Mucosa of stomach (tissue), 1 donor: Measurements from ENCODE around the gene TEKT2.

Experiments
- H3K27me3 ChIP-seq: one replicate; pipeline ENCODE4 v1.7.0; 2013; ENCODE audit warnings: mild to moderate bottlenecking, low read length; ENCODE audit not compliant: control insufficient read depth, insufficient read depth
- H3K36me3 ChIP-seq: one replicate; pipeline ENCODE4 v1.7.0; 2013; ENCODE audit warnings: low read length; ENCODE audit not compliant: control insufficient read depth, insufficient read depth
- H3K4me1 ChIP-seq: one replicate; pipeline ENCODE4 v1.7.0; 2013; ENCODE audit warnings: mild to moderate bottlenecking, low read length; ENCODE audit not compliant: control insufficient read depth, insufficient read depth
- H3K4me3 ChIP-seq: one replicate; pipeline ENCODE4 v1.7.0; 2013; ENCODE audit warnings: low read length
- H3K9ac ChIP-seq: one replicate; pipeline ENCODE4 v1.7.0; 2013; ENCODE audit warnings: mild to moderate bottlenecking, low read length, moderate library complexity
- H3K9me3 ChIP-seq: one replicate; pipeline ENCODE4 v1.7.0; 2013; ENCODE audit warnings: mild to moderate bottlenecking, low read length, moderate library complexity; ENCODE audit not compliant: control insufficient read depth
- donor health status: Pancreatic carcinoma.

The TEKT2 gene

GRCh38 chr1:36115931-36116330 lies 32.0 kb downstream of the TEKT2 start:
- no peak overlapping the region for H3K4me3 ChIP-seq
- no peaks in the 10 kb centered on the region for H3K27me3 ChIP-seq
- peaks cover 11% of the 10 kb centered on the region for H3K4me1 ChIP-seq
- no peak overlapping the region for H3K9ac ChIP-seq
- H3K36me3 ChIP-seq = no peaks in the 10 kb centered on the region
- H3K9me3 ChIP-seq = no peaks in the 10 kb centered on the region

GRCh38 chr1:36116901-36117300 lies 33.0 kb downstream of the TEKT2 start:
- Histone ChIP-seq H3K9ac (no peak overlapping the region), H3K36me3 (no peaks in the 10 kb centered on the region), H3K27me3 (no peaks in the 10 kb centered on the region), H3K4me3 (no peak overlapping the region), H3K9me3 (no peaks in the 10 kb centered on the region), H3K4me1 (peaks cover 11% of the 10 kb centered on the region)

DNA sequence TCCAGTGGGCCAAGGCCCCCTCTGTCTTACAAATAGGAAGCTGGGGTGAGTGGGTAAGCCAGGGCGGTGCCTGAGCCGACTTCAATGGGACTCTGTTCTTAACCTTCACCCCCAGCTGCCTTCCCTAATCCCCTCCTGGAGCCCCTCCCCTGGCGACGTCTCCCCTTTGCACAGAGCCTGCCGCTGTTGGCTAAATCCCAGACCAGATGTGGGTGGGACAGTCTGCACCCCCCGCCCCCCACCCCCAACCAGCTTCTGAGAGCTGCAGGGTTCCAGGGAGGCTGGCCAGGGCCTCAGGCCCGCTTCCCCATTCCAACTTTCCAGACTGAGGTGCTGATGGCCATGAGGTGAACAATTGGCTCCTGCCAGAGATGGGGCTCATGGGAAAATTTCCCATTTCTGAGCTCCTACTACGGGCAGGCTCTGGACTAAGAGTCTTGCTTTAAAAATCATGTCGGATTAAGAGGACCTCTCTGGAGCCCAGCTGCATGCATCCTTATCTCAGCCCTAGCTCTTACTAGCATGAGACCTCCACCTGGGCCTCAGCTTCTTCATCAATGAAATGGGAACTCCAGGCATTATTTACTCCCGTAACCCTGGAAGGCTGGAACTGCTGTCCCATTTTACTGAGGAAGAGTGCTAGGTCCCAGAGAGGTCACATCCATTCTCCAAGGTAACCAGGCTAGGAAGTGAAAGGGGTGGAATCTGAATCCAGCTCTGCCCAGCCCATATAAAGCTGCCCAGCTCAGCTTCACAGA lies 34.7 kb downstream of the TEKT2 start:
- H3K9me3 ChIP-seq = no peaks in the 10 kb centered on the region
- H3K9ac ChIP-seq = no peak overlapping the region
- no peaks in the 10 kb centered on the region for H3K27me3 ChIP-seq
- H3K4me1 ChIP-seq = peaks cover 11% of the 10 kb centered on the region
- no peaks in the 10 kb centered on the region for H3K36me3 ChIP-seq
- H3K4me3 ChIP-seq = no peak overlapping the region

DNA sequence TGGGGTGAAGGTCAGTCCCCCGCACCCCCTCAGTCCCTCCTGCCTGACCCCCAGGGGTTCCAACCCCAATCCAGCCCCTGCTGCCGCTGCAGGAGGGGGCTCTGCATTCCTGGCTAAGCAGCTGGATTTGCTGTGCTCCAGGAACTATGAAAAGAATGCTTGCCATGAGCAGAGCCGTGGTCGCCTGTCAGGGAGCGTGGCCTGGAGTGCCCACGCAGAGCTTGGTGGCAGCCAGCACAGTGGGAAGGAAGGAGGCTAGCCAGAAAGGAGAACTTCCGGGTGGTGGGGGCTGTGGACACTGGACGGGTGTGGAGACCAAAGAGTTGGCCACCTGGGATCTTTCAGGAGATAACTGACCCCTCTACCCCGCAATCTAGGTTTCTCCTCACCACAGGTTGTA lies 35.6 kb downstream of the TEKT2 start:
- H3K4me3 ChIP-seq = no peak overlapping the region
- peaks cover 4% of the 10 kb centered on the region for H3K27me3 ChIP-seq
- no peaks in the 10 kb centered on the region for H3K36me3 ChIP-seq
- H3K4me1 ChIP-seq = peaks cover 11% of the 10 kb centered on the region
- no peaks in the 10 kb centered on the region for H3K9me3 ChIP-seq
- no peak overlapping the region for H3K9ac ChIP-seq

- peaks cover 23% of the 10 kb centered on the region for H3K27me3 ChIP-seq
- no peaks in the 10 kb centered on the region for H3K36me3 ChIP-seq
- H3K4me3 ChIP-seq = no peak overlapping the region
- peaks cover 9% of the 10 kb centered on the region for H3K4me1 ChIP-seq
- no peaks in the 10 kb centered on the region for H3K9me3 ChIP-seq
- H3K9ac ChIP-seq = no peak overlapping the region
Measured at GRCh38 chr1:36122062-36123030, 38.5 kb downstream of the TEKT2 start.

GRCh38 chr1:36123356-36123755 lies 39.5 kb downstream of the TEKT2 start:
- H3K9ac ChIP-seq = no peak overlapping the region
- H3K4me1 ChIP-seq = peaks cover 9% of the 10 kb centered on the region
- H3K9me3 ChIP-seq = no peaks in the 10 kb centered on the region
- no peak overlapping the region for H3K4me3 ChIP-seq
- peaks cover 25% of the 10 kb centered on the region for H3K27me3 ChIP-seq
- no peaks in the 10 kb centered on the region for H3K36me3 ChIP-seq

- H3K4me3 ChIP-seq = no peak overlapping the region
- no peaks in the 10 kb centered on the region for H3K36me3 ChIP-seq
- H3K9me3 ChIP-seq = no peaks in the 10 kb centered on the region
- peaks cover 27% of the 10 kb centered on the region for H3K27me3 ChIP-seq
- no peak overlapping the region for H3K9ac ChIP-seq
- peaks cover 9% of the 10 kb centered on the region for H3K4me1 ChIP-seq
Measured at GRCh38 chr1:36124404-36125128, 40.7 kb downstream of the TEKT2 start.

DNA sequence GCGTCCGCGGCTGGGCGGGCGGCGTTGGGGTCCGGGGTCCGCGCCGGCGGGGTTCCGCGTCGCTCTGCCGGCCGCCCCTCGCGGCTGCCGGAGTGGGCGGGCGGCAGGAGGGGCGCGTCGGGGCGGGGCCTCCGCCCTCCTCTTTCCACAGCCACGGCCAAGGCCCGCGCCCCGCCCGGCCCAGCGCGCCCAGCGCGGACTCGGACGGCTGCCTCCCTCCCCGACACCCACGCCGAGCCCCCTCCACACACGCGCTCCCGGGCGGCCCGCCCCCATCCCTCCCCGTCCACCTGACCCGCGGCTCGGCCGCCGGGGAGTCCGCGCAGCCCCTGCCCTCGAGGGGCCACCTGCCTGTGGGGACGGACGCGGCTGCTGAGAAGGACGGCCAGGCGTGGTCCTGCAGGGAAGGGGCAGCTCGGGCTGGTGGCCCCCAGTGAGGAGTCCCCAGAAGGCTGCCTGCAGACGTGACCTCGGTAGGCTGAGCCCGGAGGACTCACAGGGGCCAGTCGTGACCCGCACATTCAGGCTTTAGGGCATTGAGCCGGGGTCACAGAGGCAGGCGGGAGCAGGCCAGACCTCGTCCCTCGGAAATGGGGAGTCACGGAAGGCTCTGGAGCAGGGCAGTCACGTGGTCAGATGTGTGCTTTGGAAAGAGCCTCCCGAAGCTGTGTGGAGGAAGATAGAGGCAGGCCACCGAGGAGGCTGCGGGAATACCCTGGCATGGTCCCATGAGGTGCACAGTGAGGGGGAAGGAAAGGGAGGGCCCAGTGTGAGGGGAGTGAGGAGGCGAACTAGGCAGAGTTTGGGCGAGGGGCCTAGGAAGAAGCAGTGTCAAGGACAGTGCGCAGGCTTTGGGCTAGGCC lies 41.5 kb downstream of the TEKT2 start, which contains the start of gene COL8A2:
TSS of gene COL8A2 (minus strand) at position 94 of the 863 bp plus-strand sequence. CDS start 24,980 bp downstream, outside the sequence.
- H3K36me3 ChIP-seq = no peaks in the 10 kb centered on the region
- peaks cover 9% of the 10 kb centered on the region for H3K4me1 ChIP-seq
- H3K4me3 ChIP-seq = no peak within 1 kb of the TSS
- no peaks in the 10 kb centered on the region for H3K9me3 ChIP-seq
- peaks cover 27% of the 10 kb centered on the region for H3K27me3 ChIP-seq
- no peak within 1 kb of the TSS for H3K9ac ChIP-seq

- H3K4me3 ChIP-seq = no peak overlapping the region
- H3K4me1 ChIP-seq = peaks cover 9% of the 10 kb centered on the region
- H3K9me3 ChIP-seq = no peaks in the 10 kb centered on the region
- no peak overlapping the region for H3K9ac ChIP-seq
- H3K27me3 ChIP-seq = peaks cover 27% of the 10 kb centered on the region
- H3K36me3 ChIP-seq = no peaks in the 10 kb centered on the region
Measured at GRCh38 chr1:36126005-36126716, 42.3 kb downstream of the TEKT2 start.

DNA sequence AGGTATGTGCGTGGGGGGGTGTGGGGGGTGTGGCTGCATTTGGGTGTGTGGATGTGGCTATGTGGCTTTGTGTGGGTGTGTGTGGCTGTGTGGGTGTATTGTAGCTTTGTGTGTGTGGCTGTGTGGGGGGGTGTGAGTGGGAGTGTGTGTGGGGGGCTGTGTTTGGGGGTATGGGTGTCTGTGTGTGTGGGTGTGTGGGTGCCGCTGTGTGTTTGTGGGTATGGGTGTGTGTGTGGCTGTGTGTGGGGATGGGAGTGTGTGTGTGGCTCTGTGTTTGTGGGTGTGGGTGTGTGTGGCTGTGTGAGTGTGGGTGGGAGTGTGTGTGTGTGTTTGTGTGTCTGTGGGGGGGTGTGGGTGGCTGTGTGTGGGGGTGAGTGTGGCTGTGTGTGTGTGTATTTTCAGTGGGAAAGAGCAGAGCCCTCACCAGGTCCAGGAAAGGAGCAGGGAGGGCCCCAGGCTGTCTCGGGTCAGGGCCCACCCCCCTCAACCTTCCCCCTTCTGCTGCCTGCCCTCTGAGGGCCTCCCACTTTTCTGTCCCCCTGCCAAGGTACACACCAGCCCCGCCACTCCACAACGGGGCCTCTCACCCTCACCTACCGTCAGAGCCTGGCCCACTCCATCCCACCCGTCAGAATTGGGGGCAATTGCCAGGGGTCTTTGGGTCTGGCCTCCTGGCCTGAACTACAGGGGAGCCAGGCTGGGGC lies 43.1 kb downstream of the TEKT2 start:
- Histone ChIP-seq H3K9ac (no peak overlapping the region), H3K4me1 (peaks cover 9% of the 10 kb centered on the region), H3K27me3 (peaks cover 27% of the 10 kb centered on the region), H3K36me3 (no peaks in the 10 kb centered on the region), H3K9me3 (no peaks in the 10 kb centered on the region), H3K4me3 (no peak overlapping the region)
